Smooth muscle cell (in vitro differentiated cells): ENCODE results near the gene SLC1A2. TPM values are rescaled to one million over a fixed set of nuclear protein-coding genes. Genes with fewer than 3 reads are reported as not detected.

Experiments
- DNase-seq: peaks from one replicate; lab custom pipeline; 2025; ENCODE audit not compliant: unreplicated experiment; lab: John Stamatoyannopoulos, UW
- H2AFZ ChIP-seq: fragments of 200-600 bp; sonication (generic); 2 replicates; pipeline ENCODE4 v1.6.0; 2016; ENCODE audit warnings: antibody characterized with exemption, low read depth, mild to moderate bottlenecking
- H3F3A ChIP-seq: fragments of 200-600 bp; sonication (generic); 2 replicates; pipeline ENCODE4 v1.6.0; 2017; ENCODE audit warnings: antibody characterized with exemption, low read depth
- H3K27ac ChIP-seq: fragments of 200-600 bp; sonication (generic); 2 replicates; pipeline ENCODE4 v1.5.1; 2016; ENCODE audit warnings: low read depth, mild to moderate bottlenecking
- H3K27me3 ChIP-seq: fragments of 200-600 bp; sonication (generic); 2 replicates; pipeline ENCODE4 v1.6.1; 2016; ENCODE audit warnings: low read depth, mild to moderate bottlenecking
- H3K36me3 ChIP-seq: fragments of 200-600 bp; sonication (generic); 2 replicates; pipeline ENCODE4 v1.5.1; 2016; ENCODE audit warnings: low read depth
- H3K4me1 ChIP-seq: fragments of 200-600 bp; sonication (generic); 2 replicates; pipeline ENCODE4 v1.5.1; 2016; ENCODE audit warnings: low read depth
- H3K4me2 ChIP-seq: fragments of 200-600 bp; sonication (generic); 2 replicates; pipeline ENCODE4 v1.6.0; 2016; ENCODE audit warnings: mild to moderate bottlenecking
- H3K4me3 ChIP-seq: fragments of 200-600 bp; sonication (generic); 2 replicates; pipeline ENCODE4 v1.5.1; 2016; ENCODE audit warnings: mild to moderate bottlenecking
- H3K79me2 ChIP-seq: fragments of 200-600 bp; sonication (generic); 2 replicates; pipeline ENCODE4 v1.6.0; 2016; ENCODE audit warnings: low read depth, mild to moderate bottlenecking
- H3K9ac ChIP-seq: fragments of 200-600 bp; sonication (generic); 2 replicates; pipeline ENCODE4 v1.6.0; 2016; ENCODE audit warnings: low read depth
- H3K9me3 ChIP-seq: fragments of 200-600 bp; sonication (generic); replicated peaks from 2 replicates; pipeline ENCODE4 v1.5.1; 2016; ENCODE audit warnings: low read depth
- H4K20me1 ChIP-seq: fragments of 200-600 bp; sonication (generic); 2 replicates; pipeline ENCODE4 v1.6.0; 2016; ENCODE audit warnings: low read depth
- CTCF ChIP-seq: fragments of 200-600 bp; sonication (generic); IDR thresholded peaks from 2 replicates; pipeline ENCODE4 v1.5.1; 2017; ENCODE audit warnings: borderline replicate concordance, mild to moderate bottlenecking, antibody characterized with exemption; ENCODE audit not compliant: insufficient read depth, poor library complexity, severe bottlenecking
- WGBS: methylation state at CpG from one replicate; pipeline ENCODE4 v1.1.7; 2016; ENCODE audit warnings: low lambda C conversion rate; 5-methylcytosine and 5-hydroxymethylcytosine counted together
- polyA plus RNA-seq: library from polyadenylated mRNA; unstranded; fragments of >200 nt; fragmentation: Nextera tagmentation; extraction: Ambion mirVana; gene quantifications from 2 replicates; pipeline ENCODE4 v1.2.1, GENCODE V29; 2016
- total RNA-seq: library from RNA; depleted of rRNA; stranded (reverse); fragments of >200 nt; gene quantifications from 2 replicates; pipeline ENCODE4 v1.2.3, GENCODE V29; 2014

The SLC1A2 gene
- total and polyA plus RNA-seq, 2 experiments from 2014 or later, result 3.6 TPM; not detected in 1

- H2AFZ ChIP-seq, result no peak overlapping the region
- 17% methylated on average over 2 of the region's 2 CpGs for WGBS
- H3F3A ChIP-seq, result no peaks in the 10 kb centered on the region
- no peak overlapping the region for H3K4me3 ChIP-seq
- peak overlapping the region; percentile 0 for H3K4me2 ChIP-seq
- H3K4me1 ChIP-seq, result no peaks in the 10 kb centered on the region
- no peak for DNase-seq
- peak overlapping the region; percentile 48 for H3K27ac ChIP-seq
- no peaks in the 10 kb centered on the region for H3K79me2 ChIP-seq
- H3K9ac ChIP-seq, result no peak overlapping the region
- no peaks in the 10 kb centered on the region for H3K27me3 ChIP-seq
- no peak for TF ChIP-seq CTCF
- no peaks in the 10 kb centered on the region for H3K36me3 ChIP-seq
- no peaks in the 10 kb centered on the region for H3K9me3 ChIP-seq
- no peaks in the 10 kb centered on the region for H4K20me1 ChIP-seq
Observed at GRCh38 chr11:35246745-35247144, 172.6 kb downstream of the SLC1A2 start.

- 86% methylated on average over 1 of the region's 1 CpG for WGBS
- no peak overlapping the region for H2AFZ ChIP-seq
- no peak for TF ChIP-seq CTCF
Observed at GRCh38 chr11:35245786-35246185, 173.6 kb downstream of the SLC1A2 start.

DNA sequence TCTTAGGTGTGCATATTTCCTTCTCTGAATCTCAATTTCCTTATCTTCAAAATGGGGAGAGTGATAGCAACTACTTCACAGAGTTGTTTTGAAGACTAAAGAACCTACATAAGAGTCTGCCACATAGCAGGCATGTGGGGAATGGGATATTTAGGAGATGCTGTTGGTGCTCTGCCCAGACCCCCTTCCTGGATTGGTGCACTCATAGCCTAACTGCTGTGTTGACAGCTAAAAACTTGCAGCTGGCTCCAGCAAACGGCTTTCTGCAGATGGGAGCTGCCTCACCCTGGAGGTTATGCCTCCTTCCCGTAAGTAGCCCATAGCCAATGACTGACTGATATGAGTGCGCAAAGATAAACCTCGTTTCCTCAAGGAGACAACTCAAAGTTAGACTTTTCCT is 174.3 kb downstream of the SLC1A2 start:
- H3K4me2 ChIP-seq, result no peak overlapping the region
- DNase-seq, result no peak
- TF ChIP-seq CTCF, result no peak
- H3K9ac ChIP-seq, result no peak overlapping the region
- no peak overlapping the region for H2AFZ ChIP-seq
- H4K20me1 ChIP-seq, result no peaks in the 10 kb centered on the region
- no peaks in the 10 kb centered on the region for H3F3A ChIP-seq
- H3K27me3 ChIP-seq, result no peaks in the 10 kb centered on the region
- H3K27ac ChIP-seq, result no peak overlapping the region
- no peaks in the 10 kb centered on the region for H3K79me2 ChIP-seq
- no peaks in the 10 kb centered on the region for H3K4me1 ChIP-seq
- WGBS, result 87% methylated on average over 4 of the region's 4 CpGs
- no peaks in the 10 kb centered on the region for H3K36me3 ChIP-seq
- H3K9me3 ChIP-seq, result no peaks in the 10 kb centered on the region
- no peak overlapping the region for H3K4me3 ChIP-seq

More at GRCh38 chr11:35245786-35246185, 173.6 kb downstream of the SLC1A2 start:
- Histone ChIP-seq H3K9ac (no peak overlapping the region), H3F3A (no peaks in the 10 kb centered on the region), H3K9me3 (no peaks in the 10 kb centered on the region), H3K4me3 (no peak overlapping the region), H3K4me2 (no peak overlapping the region), H3K79me2 (no peaks in the 10 kb centered on the region), H3K36me3 (no peaks in the 10 kb centered on the region), H3K4me1 (no peaks in the 10 kb centered on the region), H3K27ac (no peak overlapping the region), H4K20me1 (no peaks in the 10 kb centered on the region), H3K27me3 (no peaks in the 10 kb centered on the region)
- DNase-seq, result no peak

- Histone ChIP-seq H3K9me3 (no peaks in the 10 kb centered on the region), H3K4me1 (no peaks in the 10 kb centered on the region), H3K79me2 (no peaks in the 10 kb centered on the region), H4K20me1 (no peaks in the 10 kb centered on the region), H3K4me3 (no peak overlapping the region), H3K9ac (no peak overlapping the region), H3F3A (no peaks in the 10 kb centered on the region), H2AFZ (no peak overlapping the region), H3K4me2 (no peak overlapping the region), H3K27ac (no peak overlapping the region), H3K36me3 (no peaks in the 10 kb centered on the region), H3K27me3 (no peaks in the 10 kb centered on the region)
- no peak for DNase-seq
- no peak for TF ChIP-seq CTCF
- 93% methylated on average over 2 of the region's 2 CpGs for WGBS
Observed at GRCh38 chr11:35243774-35244173, 175.6 kb downstream of the SLC1A2 start.
